Hepatocyte (in vitro differentiated cells): ENCODE results near the gene SEC14L6. TPM values are rescaled to one million over a fixed set of nuclear protein-coding genes. Genes with fewer than 3 reads are reported as not detected.
"Not testable (repeated sequence)": the region's sequence is repeated elsewhere in the genome, so short reads cannot be mapped to it uniquely, and the experiment has no call there.

ENCODE experiments used
- DNase-seq: peaks from one replicate; pipeline ENCODE4 v3.0.0-alpha.2; 2016; ENCODE audit warnings: low spot score
- H2AFZ ChIP-seq: fragments of 200-600 bp; sonication (generic); 2 replicates; pipeline ENCODE4 v1.6.0; 2016; ENCODE audit warnings: antibody characterized with exemption, mild to moderate bottlenecking
- H3K27ac ChIP-seq: fragments of 200-600 bp; sonication (generic); 2 replicates; pipeline ENCODE4 v1.5.1; 2016; ENCODE audit warnings: mild to moderate bottlenecking
- H3K27me3 ChIP-seq: fragments of 200-600 bp; sonication (generic); 2 replicates; pipeline ENCODE4 v1.6.1; 2016
- H3K36me3 ChIP-seq: fragments of 200-600 bp; sonication (generic); replicated peaks from 2 replicates; pipeline ENCODE4 v1.5.1; 2016; ENCODE audit warnings: low read depth; ENCODE audit not compliant: insufficient read depth
- H3K4me1 ChIP-seq: fragments of 200-600 bp; sonication (generic); 2 replicates; pipeline ENCODE4 v1.5.1; 2016; ENCODE audit warnings: mild to moderate bottlenecking, moderate library complexity; ENCODE audit not compliant: insufficient read depth
- H3K4me2 ChIP-seq: fragments of 200-600 bp; sonication (generic); 2 replicates; pipeline ENCODE4 v1.6.0; 2016
- H3K4me3 ChIP-seq: fragments of 200-600 bp; sonication (generic); 2 replicates; pipeline ENCODE4 v1.5.1; 2016; ENCODE audit warnings: mild to moderate bottlenecking
- H3K79me2 ChIP-seq: fragments of 200-600 bp; sonication (generic); 2 replicates; pipeline ENCODE4 v1.6.0; 2017; ENCODE audit warnings: mild to moderate bottlenecking
- H3K9me2 ChIP-seq: fragments of 200-600 bp; sonication (generic); replicated peaks from 2 replicates; pipeline ENCODE4 v1.6.0; 2017; ENCODE audit warnings: mild to moderate bottlenecking; ENCODE audit not compliant: insufficient read depth
- H3K9me3 ChIP-seq: fragments of 200-600 bp; sonication (generic); 2 replicates; pipeline ENCODE4 v1.5.1; 2016; ENCODE audit warnings: low read depth, mild to moderate bottlenecking
- H4K20me1 ChIP-seq: fragments of 200-600 bp; sonication (generic); 2 replicates; pipeline ENCODE4 v1.6.0; 2016; ENCODE audit warnings: mild to moderate bottlenecking; ENCODE audit not compliant: insufficient read depth, poor library complexity, severe bottlenecking
- CTCF ChIP-seq: fragments of 200-600 bp; sonication (generic); IDR thresholded peaks from 2 replicates; pipeline ENCODE4 v1.5.1; 2016; ENCODE audit warnings: antibody characterized with exemption, mild to moderate bottlenecking; ENCODE audit not compliant: poor library complexity
- EZH2 ChIP-seq: fragments of 200-600 bp; sonication (generic); IDR thresholded peaks from 2 replicates; pipeline ENCODE4 v1.6.1; 2016; ENCODE audit warnings: antibody characterized with exemption, mild to moderate bottlenecking, borderline replicate concordance
- EZH2phosphoT487 ChIP-seq: fragments of 200-600 bp; sonication (generic); IDR thresholded peaks from one replicate; pipeline ENCODE4 v1.6.1; 2018; ENCODE audit warnings: antibody characterized with exemption, mild to moderate bottlenecking, low read depth, moderate library complexity; ENCODE audit not compliant: unreplicated experiment, severe bottlenecking
- WGBS: methylation state at CpG from one replicate; pipeline ENCODE4 v1.1.6; 2016; ENCODE audit warnings: low lambda C conversion rate; ENCODE audit errors: missing lambda C conversion rate; 5-methylcytosine and 5-hydroxymethylcytosine counted together
- polyA plus RNA-seq: library from polyadenylated mRNA; unstranded; fragments of >200 nt; fragmentation: Nextera tagmentation; extraction: Ambion mirVana; gene quantifications from 2 replicates; pipeline ENCODE4 v1.2.1, GENCODE V29; 2016
- total RNA-seq: library from RNA; depleted of rRNA; stranded (reverse); fragments of >200 nt; gene quantifications from 2 replicates; pipeline ENCODE4 v1.2.3, GENCODE V29; 2014

Gene SEC14L6
- total and polyA plus RNA-seq, 2 experiments from 2014 or later = 0.07 TPM; not detected in 1

GRCh38 chr22:30555282-30556210 lies 9.0 kb upstream of the SEC14L6 start:
- no peak overlapping the region for H3K4me3 ChIP-seq
- no peaks in the 10 kb centered on the region for H3K36me3 ChIP-seq
- no peaks in the 10 kb centered on the region for H3K9me2 ChIP-seq
- no peaks in the 10 kb centered on the region for H3K4me1 ChIP-seq
- no peaks in the 10 kb centered on the region for H4K20me1 ChIP-seq
- no peaks in the 10 kb centered on the region for H3K79me2 ChIP-seq
- no peak overlapping the region for H2AFZ ChIP-seq
- 95% methylated on average over 48 of the region's 73 CpGs for WGBS
- TF ChIP-seq EZH2phosphoT487 (no peak), EZH2 (no peak), CTCF (no peak)
- no peak for DNase-seq
- no peaks in the 10 kb centered on the region for H3K9me3 ChIP-seq
- H3K27me3 ChIP-seq = no peaks in the 10 kb centered on the region
- H3K4me2 ChIP-seq = no peak overlapping the region
- no peak overlapping the region for H3K27ac ChIP-seq

DNA sequence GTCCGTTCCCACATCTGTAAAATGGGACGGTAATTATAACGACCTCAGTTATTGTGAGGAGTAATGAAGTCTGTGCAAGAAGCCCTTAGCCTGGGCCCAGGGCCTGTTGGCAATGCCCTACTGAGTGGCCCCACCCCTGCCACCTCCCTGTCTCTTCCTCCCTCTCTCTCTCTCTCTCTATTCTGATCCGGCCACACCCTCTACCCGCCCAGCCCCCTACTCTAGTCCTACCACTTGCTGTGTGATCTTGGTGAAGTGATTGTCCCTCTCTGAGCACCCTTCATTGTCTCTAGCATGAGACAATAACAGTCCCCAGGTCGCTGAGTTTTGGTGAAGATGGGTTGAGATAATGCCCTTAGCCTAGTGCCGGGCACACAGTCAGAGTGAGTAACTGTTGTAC lies 7.4 kb upstream of the SEC14L6 start:
- Histone ChIP-seq H3K9me2 (no peaks in the 10 kb centered on the region), H3K79me2 (no peaks in the 10 kb centered on the region), H3K4me3 (no peak overlapping the region), H3K36me3 (no peaks in the 10 kb centered on the region), H4K20me1 (no peaks in the 10 kb centered on the region), H2AFZ (no peak overlapping the region), H3K9me3 (no peaks in the 10 kb centered on the region), H3K4me2 (no peak overlapping the region), H3K27me3 (no peaks in the 10 kb centered on the region), H3K4me1 (no peaks in the 10 kb centered on the region), H3K27ac (no peak overlapping the region)
- 83% methylated on average over 7 of the region's 7 CpGs for whole genome bisulfite sequencing
- no peak for DNase-seq
- TF ChIP-seq CTCF (no peak), EZH2 (no peak), EZH2phosphoT487 (no peak)

GRCh38 chr22:30552719-30553118 lies 6.2 kb upstream of the SEC14L6 start:
- Histone ChIP-seq H3K4me2 (no peak overlapping the region), H3K79me2 (no peaks in the 10 kb centered on the region), H3K9me2 (no peaks in the 10 kb centered on the region), H3K4me3 (no peak overlapping the region), H3K27ac (no peak overlapping the region), H3K27me3 (no peaks in the 10 kb centered on the region), H3K9me3 (no peaks in the 10 kb centered on the region), H3K36me3 (no peaks in the 10 kb centered on the region), H4K20me1 (no peaks in the 10 kb centered on the region), H3K4me1 (no peaks in the 10 kb centered on the region), H2AFZ (no peak overlapping the region)
- DNase-seq = no peak
- WGBS = 52% methylated on average over 1 of the region's 1 CpG
- no peak for TF ChIP-seq EZH2phosphoT487
- TF ChIP-seq EZH2 = no peak
- no peak for TF ChIP-seq CTCF

GRCh38 chr22:30551813-30552212 lies 5.3 kb upstream of the SEC14L6 start:
- H3K79me2 ChIP-seq, H3K9me2 ChIP-seq, H3K27me3 ChIP-seq, H2AFZ ChIP-seq, H3K4me3 ChIP-seq, H3K4me2 ChIP-seq, DNase-seq, H3K9me3 ChIP-seq, H3K36me3 ChIP-seq, H4K20me1 ChIP-seq, H3K4me1 ChIP-seq, H3K27ac ChIP-seq: not testable (repeated sequence)
- WGBS = 88% methylated on average over 3 of the region's 3 CpGs
